Activated CD4-positive, CD25-positive, alpha-beta regulatory T cell treated with anti-CD3 and anti-CD28 coated beads, Interleukin-2, amount 50 U/mL, for 24 hours (primary cell): Measurements from ENCODE around the gene SPEM3.

Source experiments
- ATAC-seq, 2 donors: fragments of 150-1000 bp; cut with Tn5 transposase; one replicate each; pipeline ENCODE4 v1.10.0; 2021; ENCODE audit warnings: mild to moderate bottlenecking in 1 of 2, moderate library complexity in 1 of 2

SPEM3 gene

GRCh38 chr17:7428557-7428956 lies at the start of gene SPEM3:
Gene SPEM3, plus strand, starts transcription at chr17:7428857. Its CDS starts 46 bp downstream, at chr17:7428903.
- no peak for ATAC-seq

GRCh38 chr17:7379134-7379533 lies 49.5 kb upstream of the SPEM3 start:
- ATAC-seq: no peak

GRCh38 chr17:7380321-7380720 lies 48.3 kb upstream of the SPEM3 start:
- ATAC-seq: no peak

GRCh38 chr17:7380855-7381683 lies 47.6 kb upstream of the SPEM3 start, which contains the start of gene TNK1:
Gene TNK1, plus strand, starts transcription at chr17:7381089. Its CDS starts 1,838 bp downstream, at chr17:7382927.
- no peak for ATAC-seq

- ATAC-seq: no peak
These were observed 45.8 kb upstream of the SPEM3 start for GRCh38 chr17:7382901-7383300.

GRCh38 chr17:7383371-7383741 lies 45.3 kb upstream of the SPEM3 start:
- no peak for ATAC-seq

- ATAC-seq: peak; percentile 98 to 99
These were observed 44.7 kb upstream of the SPEM3 start for GRCh38 chr17:7383742-7384488.

- ATAC-seq: no peak
These were observed 44.1 kb upstream of the SPEM3 start for GRCh38 chr17:7384489-7385081.

- no peak for ATAC-seq
These were observed 39.8 kb upstream of the SPEM3 start for GRCh38 chr17:7388856-7389255.

- no peak for ATAC-seq
These were observed 38.4 kb upstream of the SPEM3 start for GRCh38 chr17:7389924-7390910.

- no peak for ATAC-seq
These were observed 37.4 kb upstream of the SPEM3 start for GRCh38 chr17:7391307-7391706.

GRCh38 chr17:7392696-7393612 lies 35.7 kb upstream of the SPEM3 start:
- ATAC-seq: no peak

GRCh38 chr17:7393613-7394451 lies 34.8 kb upstream of the SPEM3 start:
- ATAC-seq: peak; percentile 50 to 55

GRCh38 chr17:7394452-7395191 lies 34.0 kb upstream of the SPEM3 start, which contains the start of gene PLSCR3:
Gene PLSCR3, minus strand, starts transcription at chr17:7394525. Its CDS starts 415 bp downstream, at chr17:7394110.
- peak; percentile 90 for ATAC-seq

- ATAC-seq: no peak
These were observed 32.5 kb upstream of the SPEM3 start for GRCh38 chr17:7396147-7396546.

- no peak for ATAC-seq
These were observed 30.0 kb upstream of the SPEM3 start for GRCh38 chr17:7398612-7399011.

GRCh38 chr17:7403043-7403726 lies 25.5 kb upstream of the SPEM3 start:
- ATAC-seq: no peak

- no peak for ATAC-seq
These were observed 25.0 kb upstream of the SPEM3 start for GRCh38 chr17:7403727-7403976.
